Thoracic aorta (tissue), 2 donors: Measurements from ENCODE around the gene SUSD5. TPM values are rescaled to one million over a fixed set of nuclear protein-coding genes. Genes with fewer than 3 reads are reported as not detected.

Source experiments
- ATAC-seq: fragments of 150-250 bp; one replicate; pipeline ENCODE4 v1.8.0; 2017; ENCODE audit warnings: low read depth; ENCODE audit not compliant: insufficient number of reproducible peaks, low FRiP score
- DNase-seq: peaks from one replicate; pipeline ENCODE4 v3.0.0-alpha.2; 2020; ENCODE audit warnings: low spot score
- H3K27ac ChIP-seq, 2 donors: fragments of 200-600 bp; sonication (generic); 1 replicate in 1 of 2; 2 replicates in 1 of 2; pipeline ENCODE4 v1.5.1; 2016; ENCODE audit warnings: mild to moderate bottlenecking in 2 of 2, moderate library complexity in 2 of 2
- H3K27me3 ChIP-seq: fragments of 200-600 bp; sonication (generic); replicated peaks from 2 replicates; pipeline ENCODE4 v1.6.0; 2016; ENCODE audit warnings: mild to moderate bottlenecking; ENCODE audit not compliant: insufficient read depth
- H3K36me3 ChIP-seq: fragments of 200-600 bp; sonication (generic); one replicate; pipeline ENCODE4 v1.5.1; 2016
- H3K4me1 ChIP-seq, 2 donors: fragments of 200-600 bp; sonication (generic); 1 replicate in 1 of 2; 2 replicates in 1 of 2; pipeline versions ENCODE4 v1.5.1 to v1.6.0; 2016; ENCODE audit warnings: low read depth in 2 of 2, mild to moderate bottlenecking in 1 of 2; ENCODE audit not compliant: control insufficient read depth in 1 of 2
- H3K4me3 ChIP-seq: fragments of 200-600 bp; sonication (generic); 2 replicates; pipeline ENCODE4 v1.5.1; 2016; ENCODE audit warnings: mild to moderate bottlenecking
- H3K9me3 ChIP-seq: fragments of 200-600 bp; sonication (generic); 2 replicates; pipeline ENCODE4 v1.5.1; 2016
- total RNA-seq, 2 donors: library from RNA; depleted of rRNA; stranded (reverse); fragments of >200 nt; gene quantifications; one replicate each; pipeline versions ENCODE4 v1.1.0 to v1.2.3, GENCODE V29; 2016
- TF ChIP-seq, protein P1 (sequence below): fragments of 200-600 bp; sonication (generic); IDR thresholded peaks from one replicate; pipeline ENCODE4 v1.5.1; 2019; ENCODE audit warnings: antibody characterized with exemption

Gene SUSD5
- total RNA-seq, 2 donors from 2014 or later: 259 to 273 TPM

DNA sequence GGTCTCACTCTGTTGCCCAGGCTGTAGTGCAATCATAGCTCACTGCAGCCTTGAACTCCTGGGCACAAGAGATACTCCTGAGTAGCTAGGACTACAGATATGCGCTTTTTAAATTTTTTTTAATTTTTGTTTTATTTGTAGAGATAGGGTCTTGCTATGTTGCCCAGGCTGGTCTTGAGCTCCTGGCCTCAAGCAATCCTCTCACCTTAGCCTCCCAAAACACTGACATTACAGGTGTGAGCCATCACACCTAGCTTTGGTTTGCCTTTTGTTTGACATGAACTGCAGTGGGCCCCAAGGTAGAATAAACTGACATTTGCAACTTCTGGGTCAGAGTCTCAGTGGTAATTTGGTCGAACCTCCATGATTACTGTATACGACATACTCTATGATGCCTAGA is 113.8 kb downstream of the SUSD5 start:
- no peaks in the 10 kb centered on the region for H3K27me3 ChIP-seq
- H3K9me3 ChIP-seq: no peaks in the 10 kb centered on the region
- H3K4me3 ChIP-seq: no peak overlapping the region
- no peaks in the 10 kb centered on the region for H3K4me1 ChIP-seq
- H3K36me3 ChIP-seq: no peaks in the 10 kb centered on the region
- TF ChIP-seq, protein P1, sequence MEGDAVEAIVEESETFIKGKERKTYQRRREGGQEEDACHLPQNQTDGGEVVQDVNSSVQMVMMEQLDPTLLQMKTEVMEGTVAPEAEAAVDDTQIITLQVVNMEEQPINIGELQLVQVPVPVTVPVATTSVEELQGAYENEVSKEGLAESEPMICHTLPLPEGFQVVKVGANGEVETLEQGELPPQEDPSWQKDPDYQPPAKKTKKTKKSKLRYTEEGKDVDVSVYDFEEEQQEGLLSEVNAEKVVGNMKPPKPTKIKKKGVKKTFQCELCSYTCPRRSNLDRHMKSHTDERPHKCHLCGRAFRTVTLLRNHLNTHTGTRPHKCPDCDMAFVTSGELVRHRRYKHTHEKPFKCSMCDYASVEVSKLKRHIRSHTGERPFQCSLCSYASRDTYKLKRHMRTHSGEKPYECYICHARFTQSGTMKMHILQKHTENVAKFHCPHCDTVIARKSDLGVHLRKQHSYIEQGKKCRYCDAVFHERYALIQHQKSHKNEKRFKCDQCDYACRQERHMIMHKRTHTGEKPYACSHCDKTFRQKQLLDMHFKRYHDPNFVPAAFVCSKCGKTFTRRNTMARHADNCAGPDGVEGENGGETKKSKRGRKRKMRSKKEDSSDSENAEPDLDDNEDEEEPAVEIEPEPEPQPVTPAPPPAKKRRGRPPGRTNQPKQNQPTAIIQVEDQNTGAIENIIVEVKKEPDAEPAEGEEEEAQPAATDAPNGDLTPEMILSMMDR: no peak
- ATAC-seq (no peak), DNase-seq (no peak)
- H3K27ac ChIP-seq: no peak overlapping the region

DNA sequence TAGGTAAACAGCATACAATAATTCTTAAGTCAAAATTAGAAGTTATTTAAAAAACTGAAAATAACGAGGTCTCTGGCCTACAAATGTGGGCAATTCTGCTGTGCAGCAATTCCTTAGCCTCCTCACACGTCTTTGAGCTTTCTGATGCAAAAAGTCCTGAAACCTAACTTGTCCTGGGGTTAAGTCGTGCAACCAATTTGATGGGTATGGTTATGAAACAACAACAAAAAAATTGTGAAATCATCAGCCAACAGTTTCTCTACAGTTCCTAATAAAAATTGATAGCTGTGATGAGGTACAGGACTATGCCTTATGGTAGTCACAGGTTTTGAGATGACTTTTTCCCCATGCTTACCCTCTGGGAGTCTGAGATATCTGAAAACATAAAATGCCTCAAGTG is 115.1 kb downstream of the SUSD5 start:
- Histone ChIP-seq H3K27me3 (no peaks in the 10 kb centered on the region), H3K4me3 (no peak overlapping the region), H3K9me3 (no peaks in the 10 kb centered on the region), H3K27ac (no peak overlapping the region), H3K36me3 (no peaks in the 10 kb centered on the region), H3K4me1 (no peaks in the 10 kb centered on the region)
- DNase-seq (no peak), ATAC-seq (no peak)
- TF ChIP-seq, protein P1: no peak

DNA sequence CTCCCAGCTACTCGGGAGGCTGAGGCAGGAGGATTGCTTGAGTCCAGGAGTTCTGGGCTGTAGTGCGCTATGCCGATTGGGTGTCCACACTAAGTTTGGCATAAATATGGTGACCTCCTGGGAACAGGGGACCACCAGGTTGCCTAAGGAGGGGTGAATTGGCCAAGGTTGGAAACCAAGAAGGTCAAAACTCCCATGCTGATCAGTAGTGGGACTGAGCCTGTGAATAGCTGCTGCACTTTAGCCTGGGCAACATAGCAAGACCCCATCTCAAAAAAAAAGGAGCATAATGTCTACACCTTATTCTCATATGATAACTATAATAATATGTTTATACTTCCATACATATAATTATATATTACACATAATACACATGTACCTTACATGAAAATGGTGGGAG is 115.6 kb downstream of the SUSD5 start:
- Histone ChIP-seq H3K36me3 (no peaks in the 10 kb centered on the region), H3K4me1 (no peaks in the 10 kb centered on the region), H3K4me3 (no peak overlapping the region), H3K27ac (no peak overlapping the region), H3K9me3 (no peaks in the 10 kb centered on the region), H3K27me3 (no peaks in the 10 kb centered on the region)
- ATAC-seq: no peak
- no peak for DNase-seq
- TF ChIP-seq, protein P1: no peak

DNA sequence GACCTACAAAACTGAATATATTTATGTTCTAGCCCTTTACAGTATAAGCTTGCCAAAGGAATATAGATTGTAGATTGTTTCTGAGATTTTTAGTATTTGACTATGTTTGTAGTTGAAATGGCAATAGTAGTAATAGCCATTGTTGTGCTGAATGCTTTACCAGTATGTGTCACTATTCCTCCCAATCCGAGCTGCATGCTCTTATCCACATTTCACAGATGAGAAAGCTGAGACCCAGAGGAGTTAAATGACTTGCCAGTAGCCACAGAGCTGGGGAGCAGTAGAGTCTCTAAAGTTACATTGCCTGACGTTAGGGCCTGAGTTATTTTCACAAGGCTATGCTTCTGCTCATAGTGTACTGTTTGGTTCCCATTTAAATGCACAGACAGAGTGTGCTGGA is 118.4 kb downstream of the SUSD5 start:
- DNase-seq (no peak), ATAC-seq (no peak)
- Histone ChIP-seq H3K27me3 (no peaks in the 10 kb centered on the region), H3K27ac (no peak overlapping the region), H3K36me3 (no peaks in the 10 kb centered on the region), H3K4me3 (no peak overlapping the region), H3K9me3 (no peaks in the 10 kb centered on the region), H3K4me1 (peaks cover 7 to 8% of the 10 kb centered on the region in 2 donors)
- TF ChIP-seq, protein P1: no peak

Other genes starting within 250 kb of the SUSD5 start
- 100 to 1,000 TPM in 1 of 2 donors, 10 to 100 TPM in 1; 64.1 to 104 TPM for gene GLB1, start 121.7 kb downstream of the SUSD5 start, total RNA-seq
- gene TMPPE, start 121.7 kb downstream of the SUSD5 start, total RNA-seq: 10 to 100 TPM in 1 of 2 donors, 1 to 10 TPM in 1; 6.5 to 12.1 TPM
- 100 to 1,000 TPM; 419 to 454 TPM for gene CRTAP, start 104.8 kb downstream of the SUSD5 start, total RNA-seq
- gene FBXL2, start 58.6 kb upstream of the SUSD5 start, total RNA-seq: 10 to 100 TPM; 21.7 to 24.6 TPM
- 10 to 100 TPM; 69.0 to 92.2 TPM for gene UBP1, start 221.6 kb upstream of the SUSD5 start, total RNA-seq